Activated T-cell treated with anti-CD3 and anti-CD28 coated beads for 48 hours (primary cell): ENCODE measurements around the gene SLC13A3.

Experiments used
- DNase-seq: peaks from one replicate; pipeline ENCODE4 v3.0.0-alpha.2; 2020; ENCODE audit warnings: low read depth

Gene SLC13A3

DNA sequence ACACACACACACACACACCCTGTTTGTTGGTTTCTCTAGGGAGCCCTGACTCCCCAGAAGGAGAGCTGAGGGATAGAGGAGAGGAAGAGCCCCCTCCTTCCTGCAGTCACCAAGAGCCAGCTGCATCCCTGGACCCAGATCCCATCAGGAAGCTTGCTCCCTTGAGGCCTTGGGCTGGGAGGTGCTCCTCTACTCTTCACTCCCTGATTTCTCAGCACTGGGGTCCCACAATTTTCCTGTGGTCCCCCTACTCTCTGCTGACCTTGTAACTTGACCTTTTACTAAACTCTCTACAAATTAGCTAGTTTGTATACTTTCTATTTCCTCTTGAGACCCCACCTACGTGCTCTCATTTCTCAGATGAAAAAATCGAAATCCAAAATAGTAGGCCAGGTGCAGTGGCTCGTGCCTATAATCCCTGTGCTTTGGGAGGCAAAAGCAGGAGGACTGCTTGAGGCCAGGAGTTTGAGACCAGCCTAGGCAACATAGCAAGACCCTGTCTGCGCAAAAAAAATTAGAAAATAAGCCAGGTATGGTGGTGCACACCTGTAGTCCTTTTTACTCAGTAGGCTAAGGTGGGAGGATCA is 95.8 kb downstream of the SLC13A3 start:
- no peak for DNase-seq

DNA sequence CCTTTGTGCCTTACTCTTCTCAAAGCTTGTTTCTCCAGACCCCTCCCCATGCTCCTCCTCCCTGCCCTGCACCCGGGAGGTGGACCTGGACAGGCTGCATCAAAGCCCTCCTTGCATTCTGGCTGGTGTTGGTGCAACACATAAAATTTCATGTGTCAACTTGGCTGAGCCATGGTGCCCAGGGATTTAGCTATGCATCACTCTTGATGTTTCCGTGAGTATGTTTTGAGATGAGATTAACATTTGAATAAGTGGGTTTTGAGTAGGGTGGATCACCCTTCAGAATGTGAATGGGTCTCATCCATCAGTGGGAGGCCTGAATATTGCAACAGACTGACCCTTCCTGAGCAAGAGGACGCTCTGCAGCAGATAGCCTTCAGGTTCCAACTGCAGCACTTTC is 96.4 kb downstream of the SLC13A3 start:
- no peak for DNase-seq

DNA sequence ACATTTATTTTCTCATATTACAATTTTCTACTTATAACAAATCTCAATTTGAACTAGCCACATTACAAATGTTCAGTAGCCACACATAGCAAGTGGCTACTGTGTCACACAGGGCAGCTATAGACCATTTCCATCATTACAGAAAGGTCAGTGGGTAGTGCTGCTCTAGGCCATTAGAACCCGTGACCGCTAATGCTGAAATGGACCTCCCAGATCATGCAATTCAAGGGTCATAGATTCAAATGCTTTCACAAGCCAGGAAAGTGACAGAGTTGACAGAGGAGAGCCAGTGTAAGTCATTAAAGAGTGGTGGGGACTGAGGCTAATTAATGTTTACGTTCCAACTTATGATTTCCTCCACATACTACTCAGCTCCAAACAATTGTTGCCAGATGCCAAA is 97.3 kb downstream of the SLC13A3 start:
- DNase-seq: no peak

DNA sequence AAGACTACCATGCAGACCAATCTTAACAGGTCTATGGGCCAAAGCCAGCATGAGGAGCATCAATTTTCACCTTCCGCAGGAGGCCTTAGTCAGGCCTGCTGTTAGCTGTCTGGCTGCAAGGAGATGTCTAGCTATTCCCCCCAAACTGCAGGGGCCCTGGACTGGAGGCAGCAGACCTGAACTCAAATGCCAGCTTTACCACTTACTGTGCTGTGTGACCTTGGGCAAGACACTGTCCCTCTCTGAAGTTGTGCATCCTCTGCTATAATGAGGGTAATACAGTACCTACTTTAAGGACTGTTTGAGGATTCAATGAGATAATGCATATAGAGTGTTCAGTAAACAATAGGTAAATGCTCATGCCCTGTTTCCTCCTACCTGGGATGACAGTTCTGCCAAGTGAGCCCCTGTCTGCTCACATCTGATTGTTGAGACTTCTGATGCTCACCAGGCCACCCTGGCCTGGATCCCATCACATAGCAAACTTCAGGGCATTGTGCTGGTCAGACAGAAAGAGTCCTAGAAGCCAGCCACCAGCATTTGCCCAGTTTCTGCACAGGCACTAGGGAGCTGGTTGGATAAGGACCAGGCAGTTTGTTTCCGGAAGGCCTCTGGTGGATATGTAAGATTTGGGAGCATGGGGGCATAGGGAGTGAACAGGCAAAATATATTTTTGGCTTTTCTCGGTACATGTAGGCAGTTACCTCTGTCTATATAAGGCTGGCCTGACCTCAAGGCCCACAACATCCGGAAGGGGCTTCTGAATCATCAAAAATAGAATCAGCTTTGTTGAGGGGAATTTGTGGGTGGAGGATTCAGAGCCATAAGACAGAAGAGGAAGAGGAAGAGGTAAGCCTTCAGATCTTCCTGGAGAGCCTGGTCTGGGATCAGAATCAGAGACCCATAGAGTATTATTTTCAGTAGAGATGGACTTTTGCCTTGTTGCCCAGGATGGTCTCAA is 98.5 kb downstream of the SLC13A3 start:
- DNase-seq: peak; percentile 25

DNA sequence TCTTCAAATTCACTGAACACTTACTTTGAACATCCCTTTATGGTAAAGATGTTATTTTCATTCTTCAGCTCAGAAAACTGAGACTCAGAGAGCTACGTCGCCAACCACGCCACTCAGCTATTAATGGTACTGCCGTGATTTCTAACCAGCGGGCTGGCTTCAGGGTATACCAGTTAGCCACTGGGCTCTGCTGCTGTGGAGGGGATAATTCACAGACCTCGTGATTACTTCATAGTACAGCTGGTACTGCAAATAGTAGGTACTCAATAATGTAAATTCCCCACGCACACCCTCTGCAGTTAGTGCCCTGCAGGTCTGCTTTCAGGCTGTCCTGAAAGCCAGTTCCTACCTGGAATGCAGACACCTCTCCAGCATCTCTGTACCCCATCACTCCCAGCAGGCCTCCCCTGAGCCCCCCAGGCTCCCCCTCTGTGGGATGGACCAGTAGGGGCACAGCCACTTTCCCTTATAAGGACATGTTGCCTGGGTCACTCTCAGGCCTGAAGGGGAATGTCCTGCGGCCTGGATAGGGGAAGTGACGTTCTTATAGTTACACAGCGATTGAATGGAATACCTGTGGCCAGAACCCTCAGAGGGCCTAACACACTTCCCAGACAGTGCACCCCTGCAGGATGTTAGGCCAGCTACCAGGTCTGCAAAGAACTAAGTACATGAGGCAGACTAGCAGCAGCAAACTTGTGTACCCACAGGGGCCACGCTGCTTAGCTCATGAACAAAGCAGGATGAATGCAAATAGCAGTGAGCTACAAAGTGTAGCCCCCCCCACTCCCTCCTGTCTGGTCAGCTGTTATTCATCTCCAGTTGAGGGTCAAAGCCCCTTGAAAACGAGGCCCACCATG is 99.5 kb downstream of the SLC13A3 start:
- no peak for DNase-seq

DNA sequence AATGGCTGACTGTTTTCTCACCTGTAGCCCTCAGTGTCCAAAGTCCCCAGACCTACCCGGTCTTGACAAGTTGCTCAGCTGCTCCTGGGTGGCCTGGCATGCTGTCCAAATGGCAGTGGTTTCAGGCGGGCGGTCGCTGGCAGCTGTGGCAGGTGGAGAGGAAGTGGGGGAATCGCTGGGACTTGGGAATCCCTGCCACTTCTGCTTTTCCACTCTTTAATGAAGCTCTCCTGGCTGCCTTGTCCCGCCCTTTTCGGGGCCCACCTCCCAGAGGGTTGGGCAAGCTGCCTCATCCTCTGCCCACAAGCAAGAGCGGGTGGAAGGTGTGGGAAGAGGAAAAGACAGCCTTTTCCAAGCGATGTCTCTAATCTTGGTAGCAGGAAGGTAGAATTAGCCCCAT is 100.8 kb downstream of the SLC13A3 start, which contains the start of gene OCSTAMP:
Gene OCSTAMP (minus strand): TSS at position 194 of the 400 bp plus-strand sequence. CDS start 94 bp downstream, at position 100.
- DNase-seq: no peak

DNA sequence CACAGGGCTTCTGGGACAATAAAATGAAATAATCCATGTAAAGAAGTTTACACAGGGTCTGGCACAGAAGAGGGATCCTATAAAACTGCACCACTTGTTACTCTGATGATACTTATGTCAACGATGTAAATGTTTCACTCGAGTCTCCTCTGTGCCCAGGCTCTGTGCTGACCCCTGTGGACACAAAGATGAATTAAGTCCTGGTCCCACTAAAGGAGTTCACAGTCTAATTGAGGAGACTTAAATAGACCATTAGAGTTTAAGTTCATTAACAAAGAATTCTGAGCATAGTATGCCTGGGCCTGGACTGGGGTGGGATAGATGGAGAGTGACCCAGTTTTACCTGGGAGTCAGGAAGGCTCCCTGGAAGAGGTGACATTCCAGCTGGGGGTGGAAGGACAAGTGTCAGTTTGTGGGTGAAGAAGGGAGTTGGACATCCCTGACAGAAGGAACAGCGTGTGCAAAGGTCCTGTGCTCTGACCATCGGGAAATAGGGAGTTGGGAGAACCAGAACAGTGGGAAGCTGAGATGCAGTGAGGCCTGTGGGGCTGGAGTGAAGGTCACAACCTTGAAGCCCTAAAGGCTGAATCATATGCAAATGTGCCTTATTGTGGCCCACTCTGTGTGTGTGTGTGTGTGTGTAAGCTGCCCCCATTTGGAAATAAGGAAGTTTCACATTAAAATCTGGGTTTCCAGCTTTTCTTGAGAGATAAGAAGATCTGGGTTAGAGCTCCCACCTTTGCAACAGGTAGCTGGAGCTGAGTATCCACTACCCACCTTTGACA is 101.9 kb downstream of the SLC13A3 start:
- DNase-seq: no peak

DNA sequence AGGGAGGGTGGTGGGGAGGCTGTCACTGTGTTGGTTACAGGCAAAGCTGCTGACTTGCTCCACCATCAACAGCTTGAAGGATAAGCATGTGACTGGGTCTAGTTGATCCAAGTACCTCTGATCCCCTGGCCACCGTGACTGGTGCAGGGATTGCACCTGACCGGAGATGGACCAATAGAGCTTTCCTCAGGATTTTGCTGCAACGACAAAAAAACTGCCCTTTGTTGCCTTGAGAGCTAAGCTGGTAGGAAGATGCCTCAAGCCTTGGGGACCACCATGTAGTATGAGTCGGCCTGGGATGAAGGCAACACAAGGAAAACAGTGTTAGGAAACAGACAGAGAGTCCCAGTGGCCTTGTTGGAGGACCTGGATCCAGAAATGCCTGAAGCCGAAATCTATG is 102.6 kb downstream of the SLC13A3 start:
- no peak for DNase-seq

DNA sequence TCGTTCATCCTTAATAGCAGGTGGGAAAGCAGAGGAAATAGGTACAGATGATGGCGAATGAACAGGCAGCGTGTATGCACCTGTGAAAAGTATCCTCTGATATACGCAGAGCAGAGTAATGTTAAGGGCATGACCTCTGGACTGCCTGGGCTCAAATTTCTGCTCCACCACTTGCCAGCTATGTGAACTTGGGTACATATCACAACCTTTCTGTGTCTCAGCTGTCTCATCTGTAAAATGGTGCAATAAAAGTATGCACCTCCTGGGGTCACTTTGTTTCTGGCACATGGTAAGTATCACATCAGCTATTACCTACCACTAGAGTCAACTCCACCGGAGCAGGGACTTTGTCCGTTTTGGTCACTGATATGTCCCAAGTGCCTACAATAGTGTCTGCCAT is 103.3 kb downstream of the SLC13A3 start:
- no peak for DNase-seq

DNA sequence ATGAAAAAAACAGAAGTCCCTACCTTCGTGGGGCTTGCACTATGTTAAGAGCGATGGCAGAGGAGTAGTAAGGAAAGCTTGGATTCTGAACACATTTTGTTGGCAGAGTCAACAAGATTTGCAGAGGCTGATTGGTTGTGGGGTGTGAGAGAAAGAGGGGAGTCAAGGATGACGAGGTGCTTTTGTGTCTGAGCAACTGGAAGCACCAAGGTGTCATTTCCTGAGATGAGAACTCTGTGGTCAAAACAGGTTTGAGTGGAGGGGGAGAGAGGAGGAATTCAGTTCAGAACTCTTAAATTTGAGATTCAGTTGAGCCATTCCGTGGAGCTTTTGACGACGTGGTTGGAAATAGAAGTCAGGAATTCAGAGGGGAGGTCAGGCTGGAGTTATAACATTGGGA is 104.3 kb downstream of the SLC13A3 start:
- no peak for DNase-seq

DNA sequence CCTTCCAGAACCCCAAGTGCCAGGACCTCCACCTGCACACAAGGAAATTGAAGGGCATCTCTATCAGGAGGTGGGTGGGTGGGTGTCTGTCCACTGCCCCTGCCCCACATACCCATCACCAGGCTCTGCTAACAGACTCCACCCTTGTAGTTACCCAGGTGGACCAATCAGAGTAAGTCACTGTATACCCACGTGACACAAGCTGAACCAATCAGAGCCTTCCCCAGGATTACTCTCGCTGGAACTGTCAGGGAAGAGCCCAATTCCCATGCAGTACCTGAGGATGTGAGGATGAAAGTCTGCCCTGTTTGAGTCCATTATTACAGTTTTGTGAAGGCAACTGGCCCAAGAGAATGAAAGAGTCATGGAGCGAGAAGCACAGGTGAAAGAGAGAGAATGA is 105.0 kb downstream of the SLC13A3 start:
- DNase-seq: no peak

DNA sequence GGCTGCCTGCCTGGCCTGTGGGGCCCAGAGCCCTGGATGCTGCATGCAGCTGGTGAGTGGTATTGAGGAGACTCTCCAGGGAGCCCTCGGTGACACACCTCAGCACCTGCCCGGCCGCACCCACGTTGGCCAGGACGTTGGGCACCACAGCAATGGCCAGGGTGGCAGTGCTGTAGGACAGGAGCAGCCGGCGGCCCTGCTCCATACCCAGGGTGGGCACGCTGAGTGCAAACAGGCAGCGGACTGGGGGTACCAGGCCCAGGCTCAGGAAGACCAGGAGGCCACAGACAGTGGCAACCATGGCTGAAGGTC is 105.5 kb downstream of the SLC13A3 start:
- no peak for DNase-seq

DNA sequence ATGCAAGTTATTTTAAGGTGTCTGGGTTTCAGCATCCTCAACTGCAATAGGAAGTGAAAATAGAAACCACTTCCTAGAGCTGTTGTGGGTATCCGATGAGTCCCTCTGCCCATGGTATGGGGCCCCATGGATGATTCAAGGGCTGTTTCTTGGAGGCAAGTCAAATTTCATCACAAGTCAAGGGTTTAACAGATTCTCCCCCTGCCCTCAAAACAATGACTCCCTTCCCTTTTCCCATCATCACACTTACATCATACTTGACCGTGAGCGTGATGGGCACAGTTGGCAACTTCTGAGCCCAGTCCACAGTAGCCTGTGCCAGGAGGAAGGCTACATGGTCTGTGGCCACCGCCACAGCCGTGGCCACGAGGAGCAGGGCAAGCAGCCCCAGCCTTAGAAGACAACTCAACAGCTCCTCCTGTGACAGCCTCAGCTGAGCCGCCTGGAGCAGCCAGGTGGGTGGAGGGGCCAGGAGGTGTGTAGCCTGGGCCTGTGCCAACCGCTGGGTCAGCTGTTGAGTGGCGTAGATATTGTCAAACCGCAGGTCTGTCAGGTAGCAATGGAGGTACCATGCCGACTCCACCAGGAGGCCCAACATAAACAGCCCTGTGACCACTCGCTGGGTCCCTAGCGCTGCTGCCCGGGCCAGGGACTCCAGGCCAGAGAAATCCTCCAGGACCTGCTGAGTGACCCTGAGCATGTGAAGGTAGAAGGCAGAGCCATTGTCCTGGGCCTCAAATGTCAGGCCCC is 106.0 kb downstream of the SLC13A3 start:
- DNase-seq: peak; percentile 45

DNA sequence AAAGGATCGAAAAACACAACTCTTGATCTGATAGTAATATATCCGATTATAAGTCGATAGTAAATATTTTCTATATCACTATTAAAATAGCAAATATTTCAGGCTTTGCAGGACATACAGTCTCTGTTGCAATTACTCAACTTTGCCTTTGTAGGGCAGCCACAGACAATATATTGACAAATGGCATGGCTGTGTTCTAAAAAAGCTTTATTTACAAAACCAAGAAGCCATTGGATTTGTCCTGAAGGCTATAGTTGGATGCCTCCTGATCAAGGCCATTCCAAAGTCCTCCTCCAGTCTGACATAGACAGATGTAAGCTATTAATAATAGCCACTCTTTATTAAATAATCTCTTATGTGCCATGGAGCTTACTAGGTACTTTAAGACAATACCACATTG is 106.7 kb downstream of the SLC13A3 start:
- no peak for DNase-seq

DNA sequence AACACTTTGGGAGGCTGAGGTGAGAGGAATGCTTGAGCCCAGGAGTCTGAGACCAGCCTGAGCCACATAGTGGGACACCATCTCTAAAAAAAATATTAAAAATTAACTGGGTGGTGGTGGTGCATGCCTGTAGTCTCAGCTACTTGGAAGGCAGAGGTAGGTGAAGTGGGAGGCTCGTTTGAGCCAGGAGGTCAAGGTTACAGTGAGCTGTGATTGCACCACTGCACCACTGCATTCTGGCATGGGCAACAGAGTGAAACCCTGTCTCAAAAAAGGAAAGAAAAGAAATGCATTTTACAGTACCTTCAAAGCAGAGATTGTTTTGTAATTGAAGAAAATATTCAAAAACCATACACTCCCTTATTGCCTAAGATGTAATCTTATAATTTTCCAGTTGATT is 107.3 kb downstream of the SLC13A3 start:
- no peak for DNase-seq

DNA sequence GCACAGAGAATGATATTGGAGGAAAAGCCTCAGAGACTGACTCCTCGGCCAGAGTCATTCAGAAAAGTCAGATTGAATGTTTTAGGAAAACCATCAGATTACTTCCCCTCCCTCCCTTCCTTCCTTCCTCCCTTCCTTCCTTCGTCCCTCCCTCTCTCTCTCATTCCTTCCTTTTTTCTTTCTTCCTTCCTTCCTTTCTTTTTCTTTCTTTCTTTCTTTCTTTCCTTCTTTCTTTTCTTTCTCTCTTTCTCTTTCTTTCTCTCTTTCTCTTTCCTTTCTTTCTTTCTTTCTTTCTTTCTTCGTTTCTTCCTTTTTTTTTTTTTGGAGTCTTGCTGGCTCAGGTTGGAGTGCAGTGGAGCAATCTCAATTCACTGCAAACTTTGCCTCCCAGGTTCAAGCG is 108.2 kb downstream of the SLC13A3 start:
- DNase-seq: no peak

DNA sequence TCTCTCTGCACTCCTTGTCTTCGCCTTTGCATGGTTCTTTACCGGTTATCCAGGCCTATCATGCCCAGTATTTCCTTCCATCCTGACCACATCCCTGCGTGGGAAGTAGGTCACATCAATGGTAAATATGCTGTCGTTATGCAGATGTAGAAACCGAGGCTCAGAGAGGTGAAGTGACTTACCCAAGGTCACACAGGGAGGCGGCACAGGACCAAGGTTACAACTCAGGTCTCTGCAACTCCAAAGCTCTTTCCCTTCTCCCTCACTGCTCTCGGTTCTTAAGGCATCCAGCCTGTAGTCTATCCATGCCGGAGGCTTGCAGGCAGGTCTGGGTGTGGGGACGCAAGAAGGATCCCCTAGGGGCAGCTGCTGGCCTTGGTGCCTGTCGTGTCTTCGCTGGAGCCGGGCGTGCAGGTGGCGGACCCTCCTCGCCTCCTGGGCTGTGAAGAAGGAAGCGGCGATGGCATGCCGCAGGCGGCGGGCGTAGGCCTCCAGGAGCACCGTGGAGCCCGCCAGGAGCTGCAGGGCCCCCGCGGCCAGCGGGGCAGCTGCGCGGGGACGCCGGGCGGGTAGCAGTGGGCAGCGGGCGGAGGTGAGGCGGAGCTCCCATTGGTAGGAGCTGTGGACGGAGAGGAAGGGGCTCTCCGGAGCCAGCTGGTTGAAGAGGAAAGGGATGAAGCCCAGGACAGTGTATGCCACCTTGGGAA is 109.9 kb downstream of the SLC13A3 start:
- DNase-seq: no peak

DNA sequence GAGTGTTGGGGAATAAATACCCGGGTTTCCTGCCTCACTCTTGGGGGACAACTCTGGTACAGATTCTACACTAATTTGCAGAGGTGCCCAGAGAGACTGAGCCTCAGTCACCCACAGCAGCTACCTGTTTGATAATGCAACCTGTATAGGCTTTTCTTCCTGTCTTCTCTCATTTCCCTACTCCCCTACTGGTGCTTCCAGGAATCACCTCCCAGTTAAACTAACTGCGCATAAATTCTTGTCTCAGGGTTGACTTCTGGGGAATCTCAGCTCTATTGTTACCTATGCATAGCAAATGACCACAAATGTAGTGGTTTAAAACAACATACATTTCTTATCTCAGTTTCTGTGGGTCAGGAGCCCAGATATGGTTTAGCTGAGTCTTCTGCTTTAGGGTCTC is 112.1 kb downstream of the SLC13A3 start:
- no peak for DNase-seq

DNA sequence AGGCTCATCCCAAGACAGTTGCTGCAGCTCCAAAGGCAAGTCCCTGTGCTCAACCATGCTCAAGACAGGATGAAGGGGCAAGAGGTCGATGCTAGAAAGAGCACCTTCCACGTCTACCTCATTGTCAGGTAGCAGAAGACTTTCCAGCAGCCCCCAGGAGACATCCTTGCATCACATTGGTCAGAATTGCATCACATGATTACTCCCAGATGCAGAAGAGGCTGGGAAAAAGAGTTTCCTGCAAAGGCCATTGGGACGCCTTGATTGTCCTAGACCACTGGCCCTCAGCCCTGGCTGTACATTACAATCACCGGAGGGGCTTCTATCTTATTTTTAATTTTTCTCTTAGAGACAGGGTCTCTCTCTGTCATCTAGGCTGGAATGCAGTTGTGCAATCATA is 120.6 kb downstream of the SLC13A3 start:
- DNase-seq: no peak

DNA sequence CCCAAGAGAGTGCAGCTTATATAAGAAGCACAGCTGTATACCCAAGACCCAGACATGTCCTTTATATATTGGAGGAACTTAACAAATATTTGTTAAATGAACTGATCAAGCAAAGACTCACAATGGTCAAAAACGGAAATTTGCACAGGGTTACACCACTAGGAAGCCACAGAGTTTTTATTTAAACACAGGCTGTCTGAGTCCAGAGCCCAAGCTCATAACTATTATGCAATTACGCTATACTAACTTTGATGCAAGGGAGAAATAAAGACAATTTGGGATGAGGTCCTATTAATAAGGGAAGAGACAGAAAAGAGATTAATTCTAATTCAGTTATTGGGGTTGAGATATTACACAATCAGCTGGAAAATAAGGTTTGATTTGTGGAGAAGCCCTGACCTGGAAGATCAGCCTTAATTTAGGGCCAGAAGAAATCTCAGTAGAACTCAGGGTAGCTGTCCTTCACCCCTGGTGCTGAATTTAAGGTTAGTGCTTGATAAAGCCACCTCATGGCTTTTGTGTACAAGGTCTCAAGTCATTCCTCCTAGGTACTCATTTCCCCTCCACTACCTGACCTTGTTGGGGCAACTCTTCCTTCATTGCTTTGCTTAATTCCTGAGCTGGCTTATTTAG is 127.4 kb downstream of the SLC13A3 start:
- DNase-seq: no peak
